Stimulated activated CD8-positive, alpha-beta memory T cell treated with anti-CD3 and anti-CD28 coated beads, Interleukin-12 subunit alpha, Interleukin-12 subunit beta, amount 100 ng/mL, for 1 hour (primary cell): ENCODE data around the gene IL1RN.

Experiments used
- DNase-seq: peaks from one replicate; pipeline ENCODE4 v3.0.0-alpha.2; 2020; ENCODE audit warnings: low read depth

Gene IL1RN

GRCh38 chr2:113129519-113130078 is 2.2 kb downstream of the IL1RN start:
- DNase-seq, result no peak

GRCh38 chr2:113131352-113132185 is 4.2 kb downstream of the IL1RN start:
- DNase-seq, result no peak

- no peak for DNase-seq
Observed at GRCh38 chr2:113132414-113133021, 5.1 kb downstream of the IL1RN start.

- no peak for DNase-seq
Observed at GRCh38 chr2:113133704-113134598, 6.6 kb downstream of the IL1RN start.

GRCh38 chr2:113134717-113135116 is 7.3 kb downstream of the IL1RN start:
- DNase-seq, result no peak

- no peak for DNase-seq
Observed at GRCh38 chr2:113135317-113135716, 7.9 kb downstream of the IL1RN start.

GRCh38 chr2:113136828-113137775 is 9.7 kb downstream of the IL1RN start:
- DNase-seq, result peak; percentile 30

- DNase-seq, result no peak
Observed at GRCh38 chr2:113137827-113138226, 10.4 kb downstream of the IL1RN start.

- DNase-seq, result peak; percentile 33
Observed at GRCh38 chr2:113138428-113139322, 11.3 kb downstream of the IL1RN start.

- DNase-seq, result no peak
Observed at GRCh38 chr2:113141451-113141850, 14.1 kb downstream of the IL1RN start.

- DNase-seq, result no peak
Observed at GRCh38 chr2:113142290-113142689, 14.9 kb downstream of the IL1RN start.

- DNase-seq, result no peak
Observed at GRCh38 chr2:113144259-113144658, 16.9 kb downstream of the IL1RN start.

GRCh38 chr2:113148606-113149552 is 21.5 kb downstream of the IL1RN start:
- no peak for DNase-seq

GRCh38 chr2:113149553-113150257 is 22.3 kb downstream of the IL1RN start:
- DNase-seq, result no peak

GRCh38 chr2:113150258-113150601 is 22.8 kb downstream of the IL1RN start:
- DNase-seq, result no peak

GRCh38 chr2:113155331-113155730 is 27.9 kb downstream of the IL1RN start:
- no peak for DNase-seq

- no peak for DNase-seq
Observed at GRCh38 chr2:113156278-113157117, 29.1 kb downstream of the IL1RN start.
